Measurements from ENCODE around the gene IGF2BP2. TPM values are rescaled to one million over a fixed set of nuclear protein-coding genes. Genes with fewer than 3 reads are reported as not detected.

IGF2BP2 gene
- total and polyA plus RNA-seq, 2 of the 8 experiments (the other 6 are each of a cell fraction or from before 2014, with no cell fraction given) = 7.4 to 121 TPM

DNA sequence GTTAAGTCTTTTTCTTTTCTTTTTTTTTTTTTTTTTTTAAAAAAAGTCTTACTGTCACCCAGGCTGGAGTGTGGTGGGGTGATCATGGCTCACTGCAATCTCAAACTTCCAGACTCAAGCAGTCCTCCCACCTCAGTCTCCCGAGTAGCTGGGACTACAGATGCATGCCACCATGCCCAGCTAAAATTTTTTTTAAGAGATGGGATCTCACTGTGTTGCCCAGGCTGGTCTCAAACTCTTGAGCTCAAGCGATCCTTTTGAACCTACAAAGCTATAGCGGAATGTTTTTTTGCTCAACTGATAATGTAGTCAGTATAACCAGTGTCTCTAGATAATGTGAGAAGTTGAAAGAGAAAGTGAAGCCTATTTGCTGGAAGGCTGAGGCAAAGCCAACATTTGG is 3.9 kb upstream of the IGF2BP2 start (continued):
- TF ChIP-seq, protein P1, sequence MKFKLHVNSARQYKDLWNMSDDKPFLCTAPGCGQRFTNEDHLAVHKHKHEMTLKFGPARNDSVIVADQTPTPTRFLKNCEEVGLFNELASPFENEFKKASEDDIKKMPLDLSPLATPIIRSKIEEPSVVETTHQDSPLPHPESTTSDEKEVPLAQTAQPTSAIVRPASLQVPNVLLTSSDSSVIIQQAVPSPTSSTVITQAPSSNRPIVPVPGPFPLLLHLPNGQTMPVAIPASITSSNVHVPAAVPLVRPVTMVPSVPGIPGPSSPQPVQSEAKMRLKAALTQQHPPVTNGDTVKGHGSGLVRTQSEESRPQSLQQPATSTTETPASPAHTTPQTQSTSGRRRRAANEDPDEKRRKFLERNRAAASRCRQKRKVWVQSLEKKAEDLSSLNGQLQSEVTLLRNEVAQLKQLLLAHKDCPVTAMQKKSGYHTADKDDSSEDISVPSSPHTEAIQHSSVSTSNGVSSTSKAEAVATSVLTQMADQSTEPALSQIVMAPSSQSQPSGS (IDR thresholded peaks at IDR 0.05; ENCODE audit: low read length) = no peak
- TF ChIP-seq EP300 (IDR thresholded peaks at IDR 0.05; ENCODE audit: borderline replicate concordance in 1 of 2, low read depth in 2 of 2, low read length in 2 of 2) = no peak

All from H1 (cell line).